ENCODE data around the gene LARGE1. TPM values are rescaled to one million over a fixed set of nuclear protein-coding genes. Genes with fewer than 3 reads are reported as not detected.

Gene LARGE1
- total RNA-seq, 1 experiment from 2014 or later, result 1.6 TPM

- no peak for DNase-seq (ENCODE audit: extremely low read depth, low read depth)
Observed at GRCh38 chr22:33352768-33353167, 567.5 kb downstream of the LARGE1 start.

- DNase-seq (ENCODE audit: extremely low read depth, low read depth), result no peak
Observed at GRCh38 chr22:33350961-33351360, 569.3 kb downstream of the LARGE1 start.

GRCh38 chr22:33350491-33350890 lies 569.8 kb downstream of the LARGE1 start:
- no peak for DNase-seq (ENCODE audit: extremely low read depth, low read depth)

GRCh38 chr22:33347002-33347401 lies 573.3 kb downstream of the LARGE1 start:
- DNase-seq (ENCODE audit: extremely low read depth, low read depth), result no peak

- no peak for DNase-seq (ENCODE audit: extremely low read depth, low read depth)
Observed at GRCh38 chr22:33341611-33342010, 578.7 kb downstream of the LARGE1 start.

- no peak for DNase-seq (ENCODE audit: extremely low read depth, low read depth)
Observed at GRCh38 chr22:33337524-33337923, 582.8 kb downstream of the LARGE1 start.

- DNase-seq (ENCODE audit: extremely low read depth, low read depth), result no peak
Observed at GRCh38 chr22:33335611-33336279, 584.5 kb downstream of the LARGE1 start.

GRCh38 chr22:33332538-33332937 lies 587.7 kb downstream of the LARGE1 start:
- no peak for DNase-seq (ENCODE audit: extremely low read depth, low read depth)

- no peak for DNase-seq (ENCODE audit: extremely low read depth, low read depth)
Observed at GRCh38 chr22:33331017-33331416, 589.3 kb downstream of the LARGE1 start.

- DNase-seq (ENCODE audit: extremely low read depth, low read depth), result no peak
Observed at GRCh38 chr22:33330534-33330933, 589.7 kb downstream of the LARGE1 start.

GRCh38 chr22:33329398-33329797 lies 590.9 kb downstream of the LARGE1 start:
- DNase-seq (ENCODE audit: extremely low read depth, low read depth), result no peak

GRCh38 chr22:33328789-33329296 lies 591.4 kb downstream of the LARGE1 start:
- DNase-seq (ENCODE audit: extremely low read depth, low read depth), result no peak

GRCh38 chr22:33327348-33327860 lies 592.9 kb downstream of the LARGE1 start:
- no peak for DNase-seq (ENCODE audit: extremely low read depth, low read depth)

GRCh38 chr22:33326540-33327295 lies 593.6 kb downstream of the LARGE1 start:
- DNase-seq (ENCODE audit: extremely low read depth, low read depth), result no peak

- no peak for DNase-seq (ENCODE audit: extremely low read depth, low read depth)
Observed at GRCh38 chr22:33325232-33326004, 594.9 kb downstream of the LARGE1 start.

GRCh38 chr22:33324228-33324627 lies 596.0 kb downstream of the LARGE1 start:
- DNase-seq (ENCODE audit: extremely low read depth, low read depth), result no peak

GRCh38 chr22:33321466-33321865 lies 598.8 kb downstream of the LARGE1 start:
- DNase-seq (ENCODE audit: extremely low read depth, low read depth), result no peak

- DNase-seq (ENCODE audit: extremely low read depth, low read depth), result no peak
Observed at GRCh38 chr22:33315954-33316353, 604.3 kb downstream of the LARGE1 start.

GRCh38 chr22:33315117-33315516 lies 605.2 kb downstream of the LARGE1 start:
- no peak for DNase-seq (ENCODE audit: extremely low read depth, low read depth)

- DNase-seq (ENCODE audit: extremely low read depth, low read depth), result no peak
Observed at GRCh38 chr22:33314316-33314715, 606.0 kb downstream of the LARGE1 start.

GRCh38 chr22:33303099-33303498 lies 617.2 kb downstream of the LARGE1 start:
- DNase-seq (ENCODE audit: extremely low read depth, low read depth), result no peak
